HG02759 (cell line): ENCODE measurements around the gene MME.

ENCODE experiments used
- ATAC-seq: cut with Tn5 transposase; IDR thresholded peaks from one replicate; pipeline ENCODE4 v1.9.1; 2021; ENCODE audit warnings: mild to moderate bottlenecking, moderate library complexity; ENCODE audit not compliant: unreplicated experiment

Gene MME

GRCh38 chr3:155135003-155135402 is 54.9 kb downstream of the MME start:
- no peak for ATAC-seq

DNA sequence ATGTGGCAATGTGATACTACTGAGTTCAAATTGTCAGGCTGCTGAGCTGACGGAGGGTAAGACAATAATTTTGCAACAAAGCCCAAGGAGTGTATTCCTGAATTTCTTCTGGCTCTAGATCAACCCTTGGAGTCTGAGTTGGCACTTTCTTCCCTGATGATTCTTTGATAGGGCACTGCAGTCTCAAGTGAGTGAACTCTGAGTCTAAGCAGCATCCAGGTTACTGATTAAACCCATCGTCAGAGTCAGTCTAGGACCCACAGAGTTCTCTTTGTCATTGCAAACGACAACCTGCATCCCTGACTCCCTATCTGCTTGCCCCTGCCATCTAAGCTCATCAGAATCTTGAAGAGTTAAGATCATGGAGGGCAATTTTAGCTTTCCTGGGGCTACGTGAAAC is 58.6 kb downstream of the MME start:
- no peak for ATAC-seq

DNA sequence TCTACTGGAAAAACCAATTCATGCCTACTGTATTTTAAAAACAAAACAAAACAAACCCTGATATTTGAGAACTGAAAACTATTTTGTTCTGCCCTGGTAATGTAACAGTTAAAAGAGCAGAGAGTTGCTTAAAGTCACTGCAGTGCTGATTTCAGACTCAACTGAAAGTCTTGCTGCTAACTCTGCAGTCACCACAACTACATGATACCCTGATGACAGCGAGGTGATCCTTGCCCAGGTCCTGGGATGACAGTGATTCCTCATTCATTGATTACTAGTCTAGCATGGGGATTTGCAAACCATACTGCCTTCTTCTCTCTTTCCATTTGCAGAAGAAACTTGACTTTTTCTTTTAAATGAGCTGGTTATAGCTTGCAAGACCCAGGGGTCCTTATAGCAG is 67.5 kb downstream of the MME start:
- no peak for ATAC-seq

DNA sequence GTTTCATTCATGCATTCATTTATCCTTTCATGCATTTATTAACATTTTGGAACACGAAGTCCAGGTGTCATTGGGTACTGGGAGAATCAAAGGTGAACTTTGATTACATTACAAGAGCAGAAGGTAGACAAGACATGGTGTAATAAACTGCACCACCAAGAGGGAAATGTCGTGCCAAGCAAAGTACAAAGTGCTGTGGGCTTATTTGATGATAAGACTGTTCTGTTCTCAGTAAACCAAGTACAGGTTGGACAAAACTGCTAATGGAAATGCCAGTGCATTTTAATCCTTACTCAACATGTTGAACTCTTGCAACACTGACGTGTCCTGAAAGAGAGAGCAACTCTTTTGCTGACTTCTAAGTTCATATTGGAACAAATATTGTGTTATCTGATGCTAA is 69.4 kb downstream of the MME start:
- ATAC-seq, result no peak

DNA sequence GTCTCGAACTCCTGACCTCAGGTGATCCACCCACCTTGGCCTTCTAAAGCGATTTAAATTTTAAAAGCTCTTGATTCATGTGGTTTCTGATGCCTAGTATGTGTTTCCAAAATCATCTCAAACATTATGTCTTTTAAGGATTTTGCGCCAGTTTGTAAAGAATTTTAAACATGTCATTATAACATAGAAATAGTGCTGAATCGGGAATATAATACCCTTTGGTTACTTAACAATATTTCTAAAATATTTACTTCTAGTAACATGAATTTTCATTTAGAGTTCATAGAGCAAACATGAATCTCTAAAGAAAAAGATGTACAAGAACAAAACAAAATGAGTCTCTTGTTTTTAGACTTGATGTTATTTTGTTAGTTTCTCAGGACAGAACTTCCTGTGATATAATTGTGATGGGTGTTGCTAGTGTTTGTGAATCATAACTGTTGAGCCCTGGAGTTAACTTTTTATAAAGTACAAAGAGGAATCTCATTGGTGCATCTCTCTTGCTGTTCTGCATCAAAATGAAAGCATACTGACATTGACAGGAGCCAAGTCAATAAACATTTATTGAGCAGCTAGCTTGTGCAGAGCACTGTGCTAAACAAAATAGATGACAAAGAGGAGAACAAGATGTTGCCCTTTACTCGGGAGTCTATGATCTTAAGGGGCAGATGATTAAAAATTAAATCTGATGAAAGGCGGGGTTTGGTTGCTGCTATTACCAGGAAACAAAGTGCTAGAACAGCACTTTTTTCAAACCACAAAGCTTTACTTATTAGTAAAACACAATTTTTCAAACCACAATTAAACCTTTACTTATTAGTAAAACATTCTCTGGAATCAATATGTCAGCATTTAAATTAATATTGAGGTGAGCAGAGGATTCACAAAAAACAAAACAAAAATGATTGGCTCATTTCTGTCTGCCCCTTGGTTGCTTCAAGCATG is 73.4 kb downstream of the MME start:
- no peak for ATAC-seq

GRCh38 chr3:155154255-155154654 is 74.1 kb downstream of the MME start:
- ATAC-seq, result no peak

GRCh38 chr3:155158346-155159037 is 78.4 kb downstream of the MME start:
- no peak for ATAC-seq

DNA sequence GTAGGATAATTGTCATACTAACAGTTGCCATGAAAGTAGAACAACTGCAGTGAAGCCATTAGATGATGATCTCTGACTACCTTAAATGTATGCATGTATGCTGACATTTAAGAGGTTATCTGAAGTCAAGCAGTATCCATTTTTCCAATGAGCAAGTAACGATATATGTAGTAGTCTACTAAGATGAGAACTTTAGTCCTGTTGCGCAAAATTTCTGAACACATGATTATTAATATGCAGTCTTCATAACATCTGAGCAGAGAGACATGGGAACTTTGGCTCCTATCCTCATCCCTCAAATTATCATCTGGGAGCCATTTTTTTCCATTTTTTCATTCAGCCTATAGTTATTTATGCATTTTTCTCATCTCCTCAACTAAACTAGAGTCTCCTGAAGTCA is 79.2 kb downstream of the MME start:
- no peak for ATAC-seq

DNA sequence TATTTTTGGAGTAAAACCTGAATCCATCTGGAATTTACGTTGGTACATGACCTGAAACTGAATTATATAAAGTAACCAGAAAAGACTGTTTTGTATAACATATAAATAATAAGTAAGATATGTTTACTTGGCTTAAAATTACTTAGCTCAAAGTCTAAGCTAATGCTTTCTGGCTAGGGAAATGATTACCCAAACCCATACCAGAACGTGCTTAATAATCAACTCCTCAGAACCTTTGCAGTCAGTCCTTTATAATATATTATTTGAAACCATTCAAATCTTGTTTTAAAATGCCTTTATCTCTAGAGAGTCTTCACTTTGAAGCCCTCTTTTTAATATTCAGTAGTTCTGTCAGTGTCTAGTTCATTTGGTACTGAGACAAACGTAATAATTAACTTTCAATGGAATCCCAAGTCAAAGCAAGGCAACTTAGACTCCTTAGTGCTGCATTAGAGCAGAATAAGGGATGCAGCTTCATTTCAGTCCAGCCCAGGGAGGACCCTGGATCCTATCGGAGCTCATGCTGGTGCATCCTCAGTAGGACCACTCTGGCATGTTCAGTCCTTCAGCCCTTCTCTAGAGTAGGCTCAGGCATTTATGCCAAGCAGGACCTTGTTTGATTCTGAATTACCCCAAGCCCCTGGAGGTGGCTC is 81.6 kb downstream of the MME start:
- no peak for ATAC-seq

DNA sequence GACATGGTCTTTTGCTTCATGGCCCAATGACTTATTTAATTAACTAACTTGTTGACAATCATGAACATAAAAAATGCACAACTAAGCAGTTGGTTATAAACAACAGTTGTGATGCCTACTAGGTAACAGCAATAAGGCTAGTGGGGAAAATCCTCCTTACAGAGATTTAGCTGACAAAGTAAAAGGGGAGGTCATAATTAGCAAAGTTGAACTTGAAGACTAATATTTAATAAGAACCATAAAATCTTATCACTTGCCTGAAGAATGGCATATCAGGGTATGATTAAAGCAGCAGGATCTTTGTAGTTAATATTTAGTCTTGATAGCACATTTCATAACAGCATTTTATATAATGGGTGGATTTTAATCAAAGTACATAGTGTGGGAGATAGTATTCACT is 84.2 kb downstream of the MME start:
- ATAC-seq, result no peak

DNA sequence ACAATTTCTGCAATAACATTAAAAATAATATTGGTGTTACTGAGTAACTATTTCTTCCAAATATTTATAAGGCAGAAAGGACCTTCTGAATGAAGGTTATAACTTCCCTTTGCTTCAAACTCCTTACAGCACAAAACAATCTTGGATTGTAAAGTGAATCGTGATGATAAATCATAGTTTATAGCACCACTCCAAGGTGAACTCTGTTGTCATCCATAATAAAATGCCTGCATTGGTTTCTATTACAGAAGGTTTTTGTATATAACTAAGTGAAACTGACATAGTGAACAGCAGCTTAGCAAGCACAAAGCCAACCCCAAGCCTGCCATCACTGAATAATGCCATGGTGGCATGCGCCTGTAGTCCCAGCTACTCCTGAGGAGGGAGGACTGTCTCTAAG is 86.3 kb downstream of the MME start:
- no peak for ATAC-seq

- ATAC-seq, result no peak
Observed at GRCh38 chr3:155169197-155169596, 89.1 kb downstream of the MME start.

DNA sequence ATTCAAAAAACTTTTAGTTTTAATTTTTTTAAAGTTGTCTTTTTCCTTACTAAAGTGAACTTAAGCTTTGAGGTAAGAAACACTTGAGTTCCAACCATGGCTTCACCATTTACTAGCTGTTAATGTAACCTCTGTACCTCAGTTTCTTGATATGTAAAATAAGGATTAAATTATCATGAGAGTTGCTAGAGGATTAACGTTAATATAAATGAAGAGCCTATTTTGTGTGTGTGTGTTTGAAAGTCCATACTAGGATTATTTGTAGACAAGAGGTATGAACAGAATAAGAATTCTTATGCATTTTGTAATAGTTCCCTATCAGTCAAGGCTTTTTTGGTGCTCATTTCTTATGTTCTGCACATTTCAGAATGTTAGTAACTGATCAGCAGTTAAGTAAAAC is 93.7 kb downstream of the MME start:
- no peak for ATAC-seq

GRCh38 chr3:155178810-155179436 is 98.8 kb downstream of the MME start:
- ATAC-seq, result no peak

DNA sequence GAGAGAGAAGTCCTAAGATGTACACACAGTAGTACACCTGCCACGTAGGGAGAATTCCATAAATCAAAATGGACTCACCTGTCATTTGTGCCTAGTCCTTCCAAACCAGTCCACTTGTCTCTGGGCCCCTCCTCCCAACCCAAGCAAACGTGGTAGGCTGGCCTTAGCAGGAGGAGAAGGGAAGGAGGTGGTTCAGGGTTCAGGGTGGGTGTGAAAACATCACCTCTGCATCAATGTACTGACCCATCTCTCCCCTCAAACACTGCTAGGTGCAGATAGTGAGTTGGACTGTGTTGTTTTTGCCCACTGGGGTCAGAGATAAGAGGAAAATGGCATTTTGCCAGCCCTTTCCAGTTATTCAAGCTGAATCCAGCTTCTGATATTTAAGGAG is 99.3 kb downstream of the MME start:
- no peak for ATAC-seq

GRCh38 chr3:155179966-155180757 is 100.0 kb downstream of the MME start:
- ATAC-seq, result no peak

DNA sequence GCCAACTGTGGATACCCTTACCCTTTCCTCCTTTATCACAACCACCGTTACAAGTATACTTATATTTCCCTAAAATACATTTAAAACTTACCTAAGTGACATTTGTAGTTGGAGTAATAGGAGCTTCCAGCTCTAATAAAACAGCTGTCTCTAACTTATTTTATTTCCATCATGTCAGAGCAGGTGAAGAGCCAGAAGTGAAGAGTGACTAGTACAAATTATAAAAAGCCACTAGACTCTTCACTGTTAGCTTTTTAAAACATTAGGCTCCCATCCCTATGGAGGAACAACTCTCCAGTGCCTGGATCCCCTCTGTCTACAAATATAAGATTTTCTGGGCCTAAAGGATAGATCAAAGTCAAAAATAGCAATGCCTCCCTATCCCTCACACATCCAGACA is 102.3 kb downstream of the MME start:
- ATAC-seq, result no peak

DNA sequence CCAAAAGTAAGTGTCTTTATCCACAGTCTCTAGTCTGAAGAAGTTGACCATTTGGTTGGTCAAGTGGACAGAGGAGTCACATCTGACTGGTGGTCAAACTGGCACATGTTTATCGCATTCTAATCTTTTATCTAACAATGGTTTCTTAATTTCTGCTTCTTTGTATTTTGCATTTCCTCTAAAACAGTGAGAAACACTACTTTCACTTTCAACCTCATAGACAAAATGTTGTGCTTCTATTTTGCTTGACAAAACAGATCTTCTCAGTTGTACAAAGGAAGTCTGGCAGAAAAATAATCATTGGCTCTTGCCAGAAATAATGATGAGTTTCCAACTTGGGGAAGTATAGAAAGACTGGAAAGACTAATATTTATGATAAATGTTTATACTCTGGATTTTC is 103.9 kb downstream of the MME start:
- no peak for ATAC-seq

DNA sequence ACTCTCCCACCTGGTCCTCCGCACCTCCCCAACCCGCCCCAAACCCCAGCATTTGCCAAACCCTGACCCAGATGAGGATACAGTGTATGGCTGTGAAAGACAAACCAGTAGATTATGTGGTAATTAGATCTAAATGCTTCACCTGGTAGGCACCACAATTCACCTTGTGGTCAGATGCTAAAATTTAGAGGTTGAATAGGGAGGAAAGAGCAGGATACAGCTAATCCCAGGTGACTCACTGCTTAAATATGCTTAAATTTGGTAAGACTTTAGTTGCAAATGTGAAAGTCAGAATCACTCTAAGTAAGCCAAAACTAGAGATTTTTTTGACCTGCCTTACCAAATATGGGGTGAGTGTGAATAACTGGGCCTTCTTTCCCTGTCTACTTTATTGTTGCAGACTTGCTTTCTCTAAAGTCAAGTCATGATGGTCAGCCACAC is 105.5 kb downstream of the MME start:
- no peak for ATAC-seq

DNA sequence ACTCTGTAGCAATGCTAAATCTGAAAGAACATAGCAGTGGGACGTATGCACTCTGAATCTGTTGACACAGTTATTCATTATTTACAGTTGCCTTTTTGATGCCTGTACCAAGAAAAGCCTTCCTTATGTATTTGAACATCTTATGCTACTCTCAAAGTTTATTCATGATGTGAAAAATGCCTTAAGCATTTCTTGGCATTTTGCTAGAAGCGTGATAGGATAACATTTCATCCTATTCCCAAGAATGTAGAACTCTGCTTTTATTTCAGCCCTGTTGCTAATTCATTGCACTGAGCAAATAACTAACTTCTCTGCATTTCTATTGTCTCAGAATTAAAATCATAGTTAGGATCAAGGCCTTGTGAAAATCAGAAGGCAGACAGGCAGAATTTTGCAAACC is 107.9 kb downstream of the MME start:
- no peak for ATAC-seq

GRCh38 chr3:155189478-155189877 is 109.4 kb downstream of the MME start:
- no peak for ATAC-seq
